Measurements from ENCODE around the gene ATAD2B.

ATAD2B gene

DNA sequence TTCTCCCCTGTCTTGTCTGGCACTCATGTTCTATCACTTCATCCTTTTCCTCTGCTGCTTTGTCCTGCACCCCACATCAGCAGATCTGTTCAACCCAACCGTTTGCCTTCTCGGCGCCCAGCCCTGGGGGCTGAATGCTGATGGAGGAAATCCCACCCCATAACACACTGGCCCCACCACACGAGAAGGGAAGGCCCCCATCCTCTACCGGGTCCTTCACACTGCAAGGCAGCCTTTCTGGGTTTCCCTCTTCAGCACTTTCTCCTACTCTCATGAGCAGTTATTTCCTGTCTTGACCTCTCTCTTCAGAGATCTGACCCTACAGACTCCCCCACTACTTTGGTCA, 227.4 kb downstream of the ATAD2B start:
- Histone ChIP-seq H3K4me3 (IDR thresholded peaks at IDR 0.05; ENCODE audit: insufficient read depth, low read depth, low read length) (no peak overlapping the region), H3K27me3 (ENCODE audit: insufficient read depth, low read depth) (no peaks in the 10 kb centered on the region), H3K4me1 (ENCODE audit: low read depth, poor library complexity, severe bottlenecking) (no peaks in the 10 kb centered on the region), H4K20me1 (ENCODE audit: insufficient read depth) (no peaks in the 10 kb centered on the region), H3K36me3 (ENCODE audit: insufficient read depth) (no peaks in the 10 kb centered on the region), H3K4me2 (no peak overlapping the region), H2AFZ (ENCODE audit: low read depth) (no peak overlapping the region), H3K9ac (no peak overlapping the region), H3K27ac (no peak overlapping the region), H3K79me2 (ENCODE audit: insufficient read depth, low read depth) (no peaks in the 10 kb centered on the region)
- TF ChIP-seq, protein P1, sequence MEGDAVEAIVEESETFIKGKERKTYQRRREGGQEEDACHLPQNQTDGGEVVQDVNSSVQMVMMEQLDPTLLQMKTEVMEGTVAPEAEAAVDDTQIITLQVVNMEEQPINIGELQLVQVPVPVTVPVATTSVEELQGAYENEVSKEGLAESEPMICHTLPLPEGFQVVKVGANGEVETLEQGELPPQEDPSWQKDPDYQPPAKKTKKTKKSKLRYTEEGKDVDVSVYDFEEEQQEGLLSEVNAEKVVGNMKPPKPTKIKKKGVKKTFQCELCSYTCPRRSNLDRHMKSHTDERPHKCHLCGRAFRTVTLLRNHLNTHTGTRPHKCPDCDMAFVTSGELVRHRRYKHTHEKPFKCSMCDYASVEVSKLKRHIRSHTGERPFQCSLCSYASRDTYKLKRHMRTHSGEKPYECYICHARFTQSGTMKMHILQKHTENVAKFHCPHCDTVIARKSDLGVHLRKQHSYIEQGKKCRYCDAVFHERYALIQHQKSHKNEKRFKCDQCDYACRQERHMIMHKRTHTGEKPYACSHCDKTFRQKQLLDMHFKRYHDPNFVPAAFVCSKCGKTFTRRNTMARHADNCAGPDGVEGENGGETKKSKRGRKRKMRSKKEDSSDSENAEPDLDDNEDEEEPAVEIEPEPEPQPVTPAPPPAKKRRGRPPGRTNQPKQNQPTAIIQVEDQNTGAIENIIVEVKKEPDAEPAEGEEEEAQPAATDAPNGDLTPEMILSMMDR (conservative IDR thresholded peaks at IDR 0.05; ENCODE audit: low read depth, low read length) = no peak

- H2AFZ ChIP-seq (ENCODE audit: low read depth) = no peak overlapping the region
- H3K27ac ChIP-seq = no peak overlapping the region
These were observed 228.0 kb downstream of the ATAD2B start for GRCh38 chr2:23698721-23699579.

More at GRCh38 chr2:23698721-23699579, 228.0 kb downstream of the ATAD2B start:
- Histone ChIP-seq H4K20me1 (ENCODE audit: insufficient read depth) (no peaks in the 10 kb centered on the region), H3K4me1 (ENCODE audit: low read depth, poor library complexity, severe bottlenecking) (no peaks in the 10 kb centered on the region), H3K4me2 (no peak overlapping the region), H3K4me3 (IDR thresholded peaks at IDR 0.05; ENCODE audit: insufficient read depth, low read depth, low read length) (no peak overlapping the region), H3K27me3 (ENCODE audit: insufficient read depth, low read depth) (no peaks in the 10 kb centered on the region), H3K36me3 (ENCODE audit: insufficient read depth) (no peaks in the 10 kb centered on the region), H3K9ac (no peak overlapping the region), H3K79me2 (ENCODE audit: insufficient read depth, low read depth) (no peaks in the 10 kb centered on the region)
- TF ChIP-seq, protein P1 (conservative IDR thresholded peaks at IDR 0.05; ENCODE audit: low read depth, low read length) = no peak
